Left lung (tissue), 10 donors: ENCODE results near the gene HOTAIR. TPM values are rescaled to one million over a fixed set of nuclear protein-coding genes. Genes with fewer than 3 reads are reported as not detected.

Source experiments
- ATAC-seq: fragments of 200-7000 bp; cut with Tn5 transposase; one replicate; pipeline ENCODE4 v1.9.1; 2020; ENCODE audit warnings: moderate library complexity
- DNase-seq, 4 donors: peaks; one replicate each; pipeline ENCODE4 v3.0.0-alpha.2; 2013 to 2020
- H3K27ac ChIP-seq, 2 donors: fragments of 200-600 bp; sonication (generic) in 1 of 2; one replicate each; pipeline versions ENCODE4 v1.5.0 to v1.8.0; 2020 to 2021
- H3K27me3 ChIP-seq, 2 donors: fragments of 200-600 bp; sonication (generic) in 1 of 2; one replicate each; pipeline versions ENCODE4 v1.5.0 to v1.8.0; 2020 to 2021
- H3K36me3 ChIP-seq, 2 donors: fragments of 200-600 bp; sonication (generic) in 1 of 2; one replicate each; pipeline versions ENCODE4 v1.5.0 to v1.8.0; 2020 to 2021
- H3K4me1 ChIP-seq, 2 donors: fragments of 200-600 bp; one replicate each; pipeline ENCODE4 v1.8.0; 2021
- H3K4me3 ChIP-seq, 2 donors: fragments of 200-600 bp; sonication (generic) in 1 of 2; one replicate each; pipeline versions ENCODE4 v1.5.0 to v1.8.0; 2020 to 2021; ENCODE audit warnings: mild to moderate bottlenecking in 1 of 2
- H3K9me3 ChIP-seq, 2 donors: fragments of 200-600 bp; sonication (generic) in 1 of 2; one replicate each; pipeline versions ENCODE4 v1.5.0 to v1.8.0; 2020 to 2021
- CTCF ChIP-seq, 2 donors: fragments of 200-600 bp; sonication (generic) in 1 of 2; IDR thresholded peaks; one replicate each; pipeline versions ENCODE4 v1.5.0 to v1.8.0; 2021; ENCODE audit warnings: antibody characterized with exemption in 2 of 2
- intact Hi-C, 2 donors: fragments of 100-400 bp; cut with DNase I; formaldehyde crosslinking; loops; one replicate each; pipeline versions ENCODE4 v1.11.2 to v1.14.2; 2022
- polyA plus RNA-seq, 6 donors: library from polyadenylated mRNA; unstranded; fragments of 120-200 nt; gene quantifications; one replicate each; pipeline ENCODE4 v1.2.1, GENCODE V29; 2013; ENCODE audit not compliant: insufficient read length in 6 of 6
- total RNA-seq, 2 donors: library from RNA; stranded (reverse); fragmentation: NEBNext Ultra II Directional; extraction: Animal tissue kit (Norgen Biotek cat#: 25700); gene quantifications; one replicate each; pipeline ENCODE4 v1.2.1, GENCODE V29; 2021
- donor health status: DM: no; HTN: yes; CAD: no.
- donor health status: DM: no; HTN: no; CAD: no.

HOTAIR gene
- total and polyA plus RNA-seq, 8 donors: not detected

GRCh38 chr12:54004841-54005530 is 30.2 kb upstream of the HOTAIR start:
- no peaks in the 10 kb centered on the region for H3K36me3 ChIP-seq
- no peak overlapping the region for H3K27ac ChIP-seq
- intact Hi-C loops: loop anchor here (5.0 to 10.0 kb wide), 2 partner anchors 190 to 197 kb away; no protein-coding TSS in a partner anchor
- no peak overlapping the region for H3K4me3 ChIP-seq
- no peak for ATAC-seq
- H3K9me3 ChIP-seq: no peaks in the 10 kb centered on the region
- H3K27me3 ChIP-seq: peaks cover 93 to 98% of the 10 kb centered on the region in 2 donors
- H3K4me1 ChIP-seq: peaks cover 10 to 30% of the 10 kb centered on the region in 2 donors
- DNase-seq: no peak
- no peak for TF ChIP-seq CTCF (IDR thresholded peaks at IDR 0.05)

DNA sequence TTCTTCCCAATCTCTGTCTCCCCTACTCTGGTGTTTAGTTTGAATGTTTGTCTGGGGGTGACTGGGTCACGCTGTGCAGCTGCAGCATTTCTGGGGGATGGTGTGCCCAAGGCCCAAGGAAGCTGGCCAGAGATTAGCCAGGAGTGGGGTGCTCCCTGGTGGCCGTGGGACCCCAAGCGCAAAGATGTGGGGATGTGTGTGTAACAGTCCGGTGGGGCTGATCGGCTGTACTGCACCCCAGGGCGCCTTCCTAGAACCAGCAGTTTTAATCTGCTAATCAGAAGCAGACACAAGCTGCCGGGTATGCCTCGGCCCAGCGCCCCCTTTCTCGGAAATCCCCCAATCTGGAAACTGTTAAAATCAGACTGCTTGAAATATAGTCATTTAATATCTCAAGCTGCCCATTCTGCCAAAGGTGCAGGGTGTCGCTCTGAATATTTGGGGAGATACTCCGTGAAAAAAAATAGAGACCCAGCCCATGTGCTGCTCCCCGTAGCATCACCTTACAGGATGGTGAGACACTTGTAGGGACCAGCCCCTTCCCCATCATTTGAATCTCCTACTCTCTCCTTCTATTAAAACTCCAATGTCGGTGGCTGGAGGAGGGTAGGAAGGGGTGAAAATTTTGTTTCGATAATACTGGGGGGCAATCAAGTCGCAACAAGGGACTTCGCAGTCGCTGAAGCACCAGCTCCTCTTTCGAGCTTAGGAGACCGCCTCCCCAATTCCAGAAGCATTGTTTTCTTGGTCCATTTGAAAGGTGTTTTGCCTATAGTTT is 29.5 kb upstream of the HOTAIR start:
- Histone ChIP-seq H3K36me3 (no peaks in the 10 kb centered on the region), H3K27me3 (peaks cover 93 to 98% of the 10 kb centered on the region in 2 donors), H3K27ac (no peak overlapping the region), H3K4me3 (no peak overlapping the region), H3K9me3 (no peaks in the 10 kb centered on the region), H3K4me1 (peaks cover 11 to 26% of the 10 kb centered on the region in 2 donors)
- no peak for DNase-seq
- no peak for TF ChIP-seq CTCF (IDR thresholded peaks at IDR 0.05)
- no peak for ATAC-seq
- intact Hi-C loops: loop anchor here in 1 of 2 donors (10.0 kb wide), 1 partner anchor 191 kb away; no protein-coding TSS in a partner anchor

DNA sequence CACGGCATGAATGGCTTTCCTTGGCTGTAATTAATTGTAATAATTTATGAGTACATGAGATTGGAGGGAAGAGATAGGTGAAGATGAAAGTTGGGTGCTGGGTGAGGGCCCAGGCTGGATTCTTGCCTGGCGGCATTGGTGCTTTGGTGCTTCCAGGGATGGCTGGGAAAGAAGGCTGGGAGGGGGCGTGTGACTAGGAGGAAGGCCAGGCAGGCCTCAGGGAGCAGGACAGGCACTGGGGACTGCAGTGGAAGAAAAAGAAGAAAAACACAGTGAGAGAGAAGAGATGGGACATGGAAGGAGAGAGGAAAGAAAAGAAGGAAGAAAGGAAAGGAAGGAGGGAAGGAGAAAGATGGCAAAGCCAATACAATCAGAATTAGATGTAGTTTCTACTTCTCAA is 28.9 kb upstream of the HOTAIR start:
- intact Hi-C loops: loop anchor here in 1 of 2 donors (10.0 kb wide), 1 partner anchor 191 kb away; no protein-coding TSS in a partner anchor
- H3K27ac ChIP-seq: no peak overlapping the region

DNA sequence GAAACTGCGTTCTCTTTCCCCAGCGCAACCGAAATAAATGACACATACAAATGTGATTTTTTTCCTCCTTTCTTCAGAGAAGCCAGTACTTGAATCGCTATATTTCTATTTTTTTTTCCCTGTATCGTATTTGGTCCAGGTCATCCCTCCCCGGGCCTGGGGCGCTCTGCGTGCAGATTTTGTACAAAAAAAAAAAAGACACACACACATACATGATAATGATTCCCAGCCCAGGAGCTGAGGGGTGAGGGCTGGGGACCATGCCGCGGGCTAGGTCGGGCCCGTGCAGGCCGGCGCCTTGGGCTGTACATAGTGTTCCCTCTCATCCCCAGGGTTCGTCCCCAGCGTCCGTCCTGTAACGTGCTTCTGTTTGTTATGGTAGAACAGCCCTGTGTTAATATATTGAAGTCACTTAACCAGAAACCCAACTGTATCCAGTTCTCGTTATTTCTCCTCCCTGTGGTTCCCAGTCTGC is 28.2 kb upstream of the HOTAIR start:
- no peak for ATAC-seq
- H3K4me1 ChIP-seq: peaks cover 11 to 23% of the 10 kb centered on the region in 2 donors
- H3K36me3 ChIP-seq: no peaks in the 10 kb centered on the region
- TF ChIP-seq CTCF (IDR thresholded peaks at IDR 0.05): no peak
- H3K27ac ChIP-seq: no peak overlapping the region
- DNase-seq: no peak
- no peaks in the 10 kb centered on the region for H3K9me3 ChIP-seq
- no peak overlapping the region for H3K4me3 ChIP-seq
- peaks cover 98 to 100% of the 10 kb centered on the region in 2 donors for H3K27me3 ChIP-seq
- intact Hi-C loops: loop anchor here in 1 of 2 donors (10.0 kb wide), 1 partner anchor 192 kb away; no protein-coding TSS in a partner anchor

More for the DNA sequence above, 28.9 kb upstream of the HOTAIR start:
- ATAC-seq: no peak
- Histone ChIP-seq H3K9me3 (no peaks in the 10 kb centered on the region), H3K4me3 (no peak overlapping the region), H3K36me3 (no peaks in the 10 kb centered on the region), H3K4me1 (peaks cover 11 to 23% of the 10 kb centered on the region in 2 donors), H3K27me3 (peaks cover 97 to 100% of the 10 kb centered on the region in 2 donors)
- no peak for TF ChIP-seq CTCF (IDR thresholded peaks at IDR 0.05)
- no peak for DNase-seq
